Inferior parietal cortex (tissue), 1 donor: ENCODE results near the gene ALDH7A1.
"Not testable (repeated sequence)": the region's sequence is repeated elsewhere in the genome, so short reads cannot be mapped to it uniquely, and the experiment has no call there.

Experiments used
- DNase-seq: peaks from one replicate; pipeline ENCODE4 v3.0.0-alpha.2; 2016; ENCODE audit errors: extremely low spot score

Gene ALDH7A1

DNA sequence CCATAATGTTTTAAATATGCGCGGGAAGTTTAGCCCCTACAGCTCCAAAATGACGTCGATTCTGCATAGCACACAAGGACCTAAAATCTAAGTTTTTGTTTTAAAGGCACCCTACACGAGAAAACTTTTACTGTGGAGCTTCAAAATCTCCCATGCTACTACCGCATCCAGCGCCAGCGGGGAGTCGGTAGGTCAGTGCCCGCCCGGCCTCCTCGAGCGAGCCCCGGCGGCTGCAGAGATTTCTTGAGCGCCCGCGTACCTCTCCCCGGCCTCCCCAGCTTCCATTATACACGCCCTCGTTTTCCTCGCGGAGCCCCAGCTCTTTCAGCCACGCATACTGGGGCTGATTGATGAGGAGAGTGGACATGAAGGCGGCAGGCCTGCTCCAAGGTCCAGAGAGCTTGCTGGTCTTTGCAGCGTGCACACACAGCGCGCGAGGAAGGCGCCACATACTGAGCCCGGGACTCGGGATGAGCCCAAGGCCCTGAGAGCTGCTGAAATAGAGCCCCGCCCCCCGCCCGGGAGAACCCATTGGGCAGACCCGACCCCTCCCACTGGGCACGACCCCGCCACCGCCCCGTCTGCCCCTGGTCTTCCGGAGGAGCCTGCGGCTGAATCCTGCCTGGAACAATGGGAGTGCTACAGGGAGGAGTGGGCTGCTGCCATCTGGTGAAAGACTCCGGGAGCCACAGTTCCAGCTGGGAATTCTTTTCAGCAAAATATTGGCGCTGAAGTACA lies at the start of gene ALDH7A1:
Gene ALDH7A1, minus strand, starts transcription at position 472 of the 738 bp plus-strand sequence. Its CDS starts 21 bp downstream, at position 451.
- DNase-seq: peak; percentile 68

DNA sequence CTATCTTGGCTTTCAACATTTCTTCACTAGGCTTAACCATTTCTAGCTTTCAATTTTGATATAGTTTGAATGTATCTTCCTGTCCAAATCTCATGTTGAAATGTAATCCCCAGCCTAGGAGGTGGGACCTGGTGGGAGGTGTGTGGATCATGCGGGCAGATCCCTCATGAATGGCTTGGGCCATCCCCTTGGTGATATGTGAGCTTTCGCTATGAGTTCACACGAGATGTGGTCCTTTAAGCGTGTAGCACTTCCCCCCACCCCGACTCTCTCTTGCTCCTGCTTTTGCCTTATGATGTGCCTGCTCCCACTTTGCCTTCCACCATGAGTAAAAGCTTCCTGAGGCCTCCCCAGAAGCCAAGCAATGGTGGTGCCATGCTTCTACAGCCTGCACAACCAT lies 46.4 kb upstream of the ALDH7A1 start:
- no peak for DNase-seq

DNA sequence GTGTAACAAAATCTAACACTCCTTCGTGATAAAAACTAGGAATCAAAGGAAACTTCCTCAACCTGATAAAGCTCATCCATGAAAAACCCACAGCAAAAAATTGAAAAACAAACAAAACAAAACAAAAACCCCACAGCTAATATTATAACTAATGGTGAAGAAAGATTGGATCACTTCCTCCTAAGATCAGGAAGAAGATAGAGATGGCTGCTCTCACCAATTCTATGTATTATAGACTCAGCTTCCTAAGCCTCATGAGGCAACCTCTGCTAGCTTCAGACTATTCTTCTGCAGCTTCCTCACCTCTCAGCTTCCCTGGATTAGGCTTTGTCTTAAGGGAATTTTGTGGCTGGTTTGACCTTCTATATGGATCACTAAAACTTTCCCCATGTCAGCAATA lies 45.8 kb upstream of the ALDH7A1 start:
- DNase-seq: no peak

DNA sequence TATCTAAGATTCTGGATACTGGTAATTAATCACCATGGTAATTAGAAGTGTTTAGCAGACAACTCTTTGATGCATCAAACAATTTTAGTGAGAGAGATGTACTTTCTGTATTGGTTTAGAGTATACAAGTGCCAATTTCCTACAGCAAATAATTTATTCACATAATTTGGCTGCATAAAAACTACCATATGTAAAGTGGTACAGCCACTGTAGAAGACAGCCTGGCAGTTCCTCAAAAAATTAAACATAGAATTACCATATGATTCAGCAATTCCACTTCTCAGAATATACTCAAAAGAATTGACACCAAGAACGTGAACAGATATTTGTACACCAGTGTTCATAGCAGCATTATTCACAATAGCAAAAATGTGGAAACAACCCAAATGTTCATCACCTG lies 41.9 kb upstream of the ALDH7A1 start:
- DNase-seq: no peak

DNA sequence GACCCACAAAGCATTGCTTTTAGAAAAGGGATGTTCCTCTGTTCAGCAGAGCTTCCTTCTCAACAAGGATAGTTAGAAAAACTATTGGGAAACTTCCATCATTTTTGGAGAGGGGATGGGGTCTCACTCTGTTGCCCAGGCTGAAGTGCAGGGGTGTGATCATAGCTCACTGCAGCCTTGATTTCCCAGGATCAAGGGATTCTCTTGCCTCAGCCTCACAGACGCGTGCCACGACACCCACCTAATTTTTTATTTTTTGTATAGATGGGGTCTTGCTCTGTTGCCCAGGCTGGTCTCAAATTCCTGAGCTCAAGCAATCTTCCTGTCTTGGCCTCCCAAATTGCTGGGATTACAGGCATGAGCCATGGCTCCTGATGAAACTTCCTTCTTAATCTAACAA lies 40.6 kb upstream of the ALDH7A1 start:
- DNase-seq: no peak

DNA sequence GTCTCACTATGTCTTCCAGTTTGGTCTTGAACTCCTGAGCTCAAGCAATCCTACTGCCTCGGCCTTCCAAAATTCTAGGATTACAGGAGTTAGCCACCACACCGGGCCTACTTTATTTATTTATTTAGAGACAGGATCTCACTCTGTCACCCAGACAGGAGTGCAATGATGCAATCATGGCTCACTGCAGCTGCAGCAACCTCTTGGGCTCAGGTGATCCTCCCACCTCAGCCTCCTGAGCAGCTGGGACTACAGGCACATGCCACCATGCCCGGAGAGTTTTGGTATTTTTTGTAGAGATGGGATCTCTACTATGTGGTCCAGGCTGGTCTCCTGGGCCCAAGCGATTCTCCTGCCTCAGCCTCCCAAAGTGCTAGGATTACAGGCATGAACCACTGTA lies 38.5 kb upstream of the ALDH7A1 start:
- DNase-seq: no peak

DNA sequence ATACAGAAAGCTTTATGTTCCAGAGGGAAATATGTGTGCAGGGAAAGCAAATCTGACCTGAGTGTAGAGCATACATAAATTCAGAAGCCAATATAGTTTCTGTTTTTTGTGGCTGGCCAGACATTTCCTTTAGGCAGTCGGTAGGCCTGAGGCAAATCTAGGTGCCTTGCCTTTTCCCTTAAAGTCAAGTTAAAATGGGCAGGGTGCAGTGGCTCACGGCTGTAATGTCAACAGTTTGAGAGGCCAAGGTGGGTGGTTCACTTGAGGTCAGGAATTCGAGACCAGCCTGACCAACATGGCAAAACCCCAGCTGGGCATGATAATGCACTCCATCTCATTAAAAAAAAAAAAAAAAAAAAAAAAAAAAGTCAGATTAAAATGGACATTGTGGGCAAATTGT lies 36.9 kb upstream of the ALDH7A1 start:
- no peak for DNase-seq

DNA sequence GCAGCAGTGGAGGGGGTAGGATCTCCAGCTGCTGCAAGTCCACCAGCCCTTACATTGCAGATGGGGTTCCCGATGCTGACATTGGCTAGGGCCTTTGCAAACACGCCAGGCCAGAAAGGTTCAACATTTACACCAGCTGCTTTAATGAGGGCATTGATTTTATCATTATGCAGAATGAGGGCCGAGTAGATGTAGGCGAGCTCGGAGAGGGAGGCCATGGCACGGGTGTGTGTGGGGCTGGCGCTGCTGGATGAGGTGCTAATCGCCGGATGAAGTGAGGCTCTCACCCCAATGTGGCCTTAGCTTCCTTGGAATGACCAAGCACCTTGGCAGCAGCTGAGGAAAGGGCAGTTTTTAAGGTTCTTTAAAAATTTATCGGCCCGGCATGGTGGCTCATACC lies 33.1 kb upstream of the ALDH7A1 start:
- DNase-seq: no peak

DNA sequence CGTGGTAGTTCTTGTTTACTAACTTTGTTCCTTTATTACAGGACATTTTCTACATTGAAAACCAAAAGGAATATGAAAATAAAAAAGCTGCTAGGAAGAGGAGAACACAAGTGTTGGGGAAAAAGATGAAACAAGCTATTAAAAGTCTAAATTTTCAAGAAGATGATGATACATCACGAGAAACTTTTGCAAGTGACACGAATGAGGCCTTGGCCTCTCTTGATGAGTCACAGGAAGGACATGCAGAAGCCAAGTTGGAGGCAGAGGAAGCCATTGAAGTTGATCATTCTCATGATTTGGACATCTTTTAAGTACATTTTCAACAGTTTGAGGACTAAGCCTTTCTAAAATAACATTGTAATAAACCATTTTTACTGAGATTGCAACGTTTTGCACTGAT lies 29.5 kb upstream of the ALDH7A1 start:
- no peak for DNase-seq

DNA sequence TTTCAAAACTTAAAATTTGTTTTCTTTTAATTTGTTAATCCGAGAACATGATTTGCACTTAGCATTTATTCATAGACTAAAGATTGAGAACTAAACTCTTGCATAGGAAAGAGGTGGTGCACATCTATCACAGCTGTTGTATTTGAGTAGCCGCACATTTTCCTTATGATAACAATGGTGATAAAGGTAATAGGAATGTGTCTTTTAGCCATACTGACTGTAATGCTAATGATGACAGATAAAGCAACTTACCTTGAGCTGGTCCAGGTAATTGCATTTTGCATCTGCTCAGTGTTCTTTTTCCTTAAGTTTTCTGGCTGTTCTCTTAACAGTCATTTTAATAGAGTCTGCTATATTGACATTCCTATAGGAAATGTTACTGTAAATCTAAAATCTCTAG lies 24.8 kb upstream of the ALDH7A1 start:
- no peak for DNase-seq

DNA sequence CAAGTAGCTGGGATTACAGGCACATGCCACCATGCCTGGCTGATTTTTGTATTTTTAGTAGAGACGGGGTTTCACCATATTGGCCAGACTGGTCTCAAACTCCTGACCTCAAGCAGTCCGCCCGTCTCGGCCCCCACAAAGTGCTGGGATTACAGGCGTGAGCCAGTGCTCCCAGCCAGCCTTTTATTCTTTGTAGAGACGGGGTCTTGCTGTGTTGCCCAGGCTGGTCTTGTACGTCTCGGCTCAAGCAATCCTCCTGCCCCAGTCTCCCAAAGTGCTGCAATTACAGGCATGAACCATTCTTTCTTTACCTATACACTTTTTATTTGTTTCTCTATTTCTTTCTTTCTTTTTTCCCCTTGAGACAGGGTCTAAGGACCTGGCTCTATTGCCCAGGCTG lies 22.6 kb upstream of the ALDH7A1 start:
- not testable (repeated sequence) for DNase-seq

DNA sequence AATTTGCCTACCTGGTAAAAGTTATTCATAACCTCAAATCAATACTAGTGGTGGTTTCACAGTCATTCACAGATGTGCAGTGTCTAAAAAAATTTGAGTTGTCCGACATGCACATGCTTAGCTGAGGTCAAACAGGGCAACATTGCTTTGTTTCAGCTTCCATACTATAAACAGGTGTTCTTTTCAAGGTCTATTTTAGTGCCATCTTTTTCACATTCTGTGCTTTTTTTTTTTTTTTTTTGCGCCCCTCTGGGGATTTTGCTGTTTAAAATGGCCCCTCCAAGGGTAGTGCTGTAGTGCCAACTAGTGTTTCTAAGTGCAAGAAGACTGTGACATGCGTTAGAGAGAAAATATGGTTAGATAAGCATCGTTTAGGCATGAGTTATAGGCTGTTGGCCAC lies 20.3 kb upstream of the ALDH7A1 start:
- no peak for DNase-seq

DNA sequence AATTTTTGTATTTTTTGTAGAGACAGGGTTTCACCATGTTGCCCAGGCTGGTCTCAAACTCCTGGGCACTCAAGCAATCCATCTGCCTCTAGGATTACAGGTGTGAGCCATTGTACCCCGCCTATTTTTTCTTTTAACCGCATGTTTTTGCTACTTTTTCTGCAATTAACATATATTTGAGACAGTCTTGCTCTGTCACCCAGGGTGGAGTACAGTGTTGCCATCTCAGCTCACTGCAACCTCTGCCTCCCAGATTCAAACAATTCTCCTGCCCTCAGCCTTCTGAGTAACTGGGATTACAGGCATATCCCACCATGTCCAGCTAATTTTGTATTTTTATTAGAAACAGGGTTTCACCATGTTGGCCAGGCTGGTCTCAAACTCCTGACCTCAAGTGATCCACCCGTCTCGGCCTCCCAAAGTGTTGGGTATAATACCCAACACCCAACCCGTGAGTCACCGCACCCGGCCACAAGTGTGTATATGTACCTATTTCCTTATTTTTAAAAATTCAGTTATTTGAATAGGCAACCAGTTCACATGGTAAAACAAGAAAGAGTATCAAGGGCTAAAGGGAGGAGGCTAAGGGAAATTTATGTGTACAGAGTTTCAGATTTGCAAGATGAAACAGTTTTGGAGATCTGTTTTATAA lies 19.0 kb upstream of the ALDH7A1 start:
- DNase-seq: no peak

DNA sequence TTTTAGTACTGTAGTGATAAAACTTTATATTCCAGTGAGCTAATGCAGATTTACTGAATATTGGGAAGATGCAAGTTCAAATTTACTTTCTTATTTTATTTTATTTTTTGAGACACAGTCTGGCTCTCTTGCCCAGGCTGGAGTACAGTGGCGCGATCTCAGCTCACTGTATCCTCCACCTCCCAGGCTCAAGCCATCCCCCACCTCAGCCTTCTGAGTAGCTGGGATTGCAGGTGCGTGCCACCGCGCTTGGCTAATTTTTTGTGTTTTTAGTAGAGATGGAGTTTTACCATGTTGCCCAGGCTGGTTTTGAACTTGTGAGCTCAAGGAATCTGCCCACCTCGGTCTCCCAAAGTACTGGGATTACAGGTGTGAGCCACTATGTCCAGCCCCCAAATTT lies 15.6 kb upstream of the ALDH7A1 start:
- no peak for DNase-seq

DNA sequence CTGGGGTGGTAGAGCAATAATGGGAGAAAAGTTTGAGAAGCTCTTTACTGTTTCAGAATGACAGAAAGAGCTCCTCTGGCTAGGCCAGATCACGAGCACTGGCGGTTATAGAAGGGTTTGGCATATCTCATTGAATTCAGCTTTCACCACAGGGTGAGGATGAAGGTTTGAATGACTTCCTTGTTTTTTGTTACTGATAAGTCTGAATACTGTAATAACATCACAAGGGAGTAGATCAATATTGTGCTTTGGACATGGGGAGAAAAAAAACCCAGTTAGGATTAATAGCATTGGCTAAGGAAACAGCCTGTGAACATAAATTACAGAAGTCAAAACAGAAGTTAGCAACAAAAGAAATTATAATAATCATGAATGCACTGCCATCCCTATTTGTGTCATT lies 15.1 kb upstream of the ALDH7A1 start:
- no peak for DNase-seq

DNA sequence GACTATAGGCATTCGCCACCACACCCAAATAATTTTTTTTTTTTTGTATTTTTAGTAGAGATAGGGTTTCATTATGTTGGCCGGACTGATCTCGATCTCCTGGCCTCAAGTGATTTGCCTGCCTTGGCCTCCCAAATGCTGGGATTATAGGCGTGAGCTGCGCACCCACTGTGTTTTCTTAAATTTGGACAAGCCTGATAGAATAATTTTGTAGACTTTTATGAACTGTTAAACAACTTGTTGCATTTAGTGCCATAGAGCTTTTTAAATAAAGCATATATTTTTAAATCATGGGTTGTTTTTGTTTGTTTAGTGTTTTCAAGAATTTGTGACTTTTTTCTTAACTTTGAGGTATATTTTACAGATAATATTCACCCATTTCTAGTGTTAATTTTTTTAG lies 10.5 kb upstream of the ALDH7A1 start:
- no peak for DNase-seq

DNA sequence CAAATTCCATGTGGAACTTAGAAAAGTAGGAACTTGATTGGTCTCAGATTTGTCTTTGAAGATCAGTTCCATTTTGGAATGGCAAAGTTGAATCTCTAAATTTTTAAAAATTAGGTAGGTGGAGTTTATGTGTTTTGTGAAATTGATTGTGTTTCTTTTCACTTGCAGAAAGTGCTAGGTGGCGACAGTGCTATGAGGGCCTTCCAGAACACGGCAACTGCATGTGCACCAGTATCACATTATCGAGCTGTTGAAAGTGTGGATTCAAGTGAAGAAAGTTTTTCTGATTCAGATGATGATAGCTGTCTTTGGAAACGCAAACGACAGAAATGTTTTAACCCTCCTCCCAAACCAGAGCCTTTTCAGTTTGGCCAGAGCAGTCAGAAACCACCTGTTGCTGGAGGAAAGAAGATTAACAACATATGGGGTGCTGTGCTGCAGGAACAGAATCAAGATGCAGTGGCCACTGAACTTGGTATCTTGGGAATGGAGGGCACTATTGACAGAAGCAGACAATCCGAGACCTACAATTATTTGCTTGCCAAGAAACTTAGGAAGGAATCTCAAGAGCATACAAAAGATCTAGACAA lies 8.5 kb upstream of the ALDH7A1 start:
- DNase-seq: no peak

DNA sequence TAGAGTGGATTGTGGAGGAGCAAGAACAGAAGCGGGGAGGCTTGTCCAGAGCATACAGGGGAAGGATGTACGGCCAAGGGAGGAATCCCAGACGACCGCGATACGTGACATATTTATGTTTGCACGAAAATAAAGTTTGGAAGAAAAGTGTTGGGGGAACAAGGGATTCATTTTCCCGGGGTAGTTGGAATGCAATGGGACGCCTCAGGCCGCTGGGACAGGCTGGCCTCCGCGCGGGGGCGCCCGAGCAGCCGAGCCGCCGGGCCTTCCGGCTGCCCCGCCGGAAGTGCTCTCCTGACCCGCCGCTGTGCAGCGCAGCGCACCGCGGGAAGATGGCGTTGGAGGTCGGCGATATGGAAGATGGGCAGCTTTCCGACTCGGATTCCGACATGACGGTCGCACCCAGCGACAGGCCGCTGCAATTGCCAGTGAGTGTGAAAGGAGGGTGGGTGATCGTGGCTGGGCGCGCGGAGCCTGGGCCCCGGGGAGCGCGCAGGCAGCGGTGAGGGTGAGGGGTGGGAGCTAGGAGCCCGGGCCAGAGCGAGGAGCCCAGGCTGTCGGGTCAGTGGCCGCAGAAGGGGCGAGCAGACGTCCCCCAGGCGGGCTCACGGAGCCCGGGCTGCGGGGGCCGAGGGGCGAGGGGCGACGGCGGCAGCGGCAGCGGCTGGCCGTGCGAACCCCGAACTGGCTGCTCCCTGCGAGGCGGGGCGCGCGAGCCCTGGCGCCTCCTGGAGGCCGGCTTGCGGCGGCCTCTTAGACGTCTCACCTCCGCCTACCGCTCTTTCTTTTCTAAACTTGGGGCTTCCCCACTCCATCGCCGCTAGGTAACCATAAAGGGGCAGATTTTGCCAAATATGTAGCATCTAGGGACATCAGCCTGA lies 5.9 kb upstream of the ALDH7A1 start, which contains the start of gene PHAX:
Gene PHAX, plus strand, starts transcription at position 317 of the 881 bp plus-strand sequence. Its CDS starts 16 bp downstream, at position 333.
- peak; percentile 82 for DNase-seq

DNA sequence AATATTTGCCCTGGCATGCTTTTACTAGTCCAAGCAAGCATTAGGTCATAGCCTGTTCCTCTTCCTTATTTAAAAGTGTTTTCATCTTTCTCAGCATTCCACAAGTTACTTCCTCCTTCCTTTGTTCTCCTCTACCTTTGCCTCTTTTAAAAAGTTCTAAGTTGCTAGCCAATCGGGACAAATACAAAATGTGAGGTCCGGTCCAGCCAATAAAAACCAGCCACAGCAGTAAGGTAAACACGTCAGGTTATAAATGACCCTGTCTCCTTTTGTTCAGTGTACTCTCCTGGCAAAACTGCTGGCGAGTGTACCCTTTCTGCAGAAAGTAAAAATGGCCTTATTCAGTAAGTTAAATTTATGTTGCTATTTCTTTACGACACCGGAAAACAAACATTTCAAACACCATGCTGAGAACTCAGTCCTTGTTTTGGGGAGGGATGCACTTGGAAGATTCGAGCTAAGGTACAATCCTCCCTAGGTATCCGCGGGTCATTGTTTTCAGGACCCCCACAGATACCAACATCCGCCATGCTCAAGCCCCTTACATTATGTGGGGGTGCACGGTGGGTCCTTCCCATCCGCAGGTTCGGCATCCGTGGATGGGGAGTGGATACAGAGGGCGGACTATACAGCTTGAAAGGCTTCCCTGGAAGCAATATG lies 5.1 kb upstream of the ALDH7A1 start:
- DNase-seq: not testable (repeated sequence)

DNA sequence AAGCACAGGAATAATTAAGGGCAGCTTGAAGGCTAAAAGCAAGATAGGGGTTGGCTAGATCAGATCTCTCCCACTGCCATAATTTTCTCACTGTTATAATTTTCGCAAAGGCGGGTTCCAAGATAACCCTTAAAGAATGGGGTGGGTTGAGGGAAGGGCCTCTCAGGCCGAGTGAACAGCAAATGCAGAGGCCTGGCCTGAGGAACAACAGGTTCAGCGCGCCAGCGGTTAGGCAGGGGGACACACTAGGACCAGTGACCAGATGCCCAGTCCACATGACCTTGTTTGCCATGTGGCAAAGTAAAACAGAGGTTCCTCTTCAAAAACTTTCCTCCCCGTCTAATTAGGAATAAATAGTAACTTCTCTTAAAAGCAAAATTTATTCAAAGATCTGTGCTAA lies 4.5 kb upstream of the ALDH7A1 start:
- no peak for DNase-seq

DNA sequence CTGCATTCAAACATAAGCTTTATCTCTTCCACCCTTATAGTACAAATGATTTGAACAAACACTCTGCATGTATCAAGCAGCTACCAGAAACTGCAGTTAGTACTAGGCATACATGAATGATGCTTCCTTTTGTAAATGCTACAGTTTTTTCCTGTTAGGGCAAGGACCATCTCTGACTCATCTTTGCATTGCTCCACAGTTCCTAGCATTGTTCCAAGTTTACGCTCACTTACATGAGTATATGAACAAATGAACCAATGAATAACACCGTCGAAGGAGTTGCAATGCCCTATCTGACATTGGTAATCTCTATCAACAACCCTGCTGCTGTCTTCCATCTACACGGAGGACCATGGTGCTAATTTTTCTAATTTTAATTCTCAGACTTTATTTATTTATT lies 2.1 kb upstream of the ALDH7A1 start:
- no peak for DNase-seq
